ENCODE measurements around the gene MAP4K5. TPM values are rescaled to one million over a fixed set of nuclear protein-coding genes. Genes with fewer than 3 reads are reported as not detected.
"Not testable (repeated sequence)": the region's sequence is repeated elsewhere in the genome, so short reads cannot be mapped to it uniquely, and the experiment has no call there.

Gene MAP4K5
- total RNA-seq, 1 experiment from 2014 or later, result 33.1 TPM

DNA sequence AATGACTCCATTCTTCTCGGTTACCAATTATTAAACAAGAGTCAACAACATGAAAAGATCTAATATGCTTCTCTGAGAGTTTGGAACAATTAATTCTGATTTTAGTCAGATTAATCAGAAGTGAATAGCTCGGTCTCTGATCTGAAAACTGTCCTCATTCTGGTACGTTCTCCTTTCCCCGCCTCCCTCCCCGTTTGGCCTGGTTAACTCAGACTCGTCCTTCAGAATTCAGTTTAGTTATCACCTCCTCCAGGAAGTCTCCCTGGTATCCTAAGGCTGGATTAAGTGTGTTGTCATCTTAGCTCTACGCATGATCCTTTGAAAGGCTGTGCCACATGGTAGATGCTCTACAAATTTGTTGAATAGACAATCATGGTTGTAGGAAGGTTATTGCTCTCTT lies 22.2 kb downstream of the MAP4K5 start:
- H3K4me3 ChIP-seq (ENCODE audit: low read depth in 2 of 2, low read length in 2 of 2), result no peak overlapping the region
- H3K36me3 ChIP-seq (ENCODE audit: control insufficient read depth, insufficient read depth, low read length), result no peaks in the 10 kb centered on the region
- ChIA-PET POLR2A (interaction anchor here (0.7 kb wide), 1 partner anchor 116 kb away, joined by 4 read pairs; no protein-coding TSS in a partner anchor), CTCF (no interaction called here)
- DNase-seq (ENCODE audit: low read depth, low spot score) (no peak), ATAC-seq (no peak)
- H3K27ac ChIP-seq (ENCODE audit: low read length), result no peak overlapping the region
- no TSS peak for BruUV-seq (replicated peaks)
- no peaks in the 10 kb centered on the region for H3K27me3 ChIP-seq (ENCODE audit: control insufficient read depth, insufficient read depth, low read length)
- no peaks in the 10 kb centered on the region for H3K9me3 ChIP-seq (ENCODE audit: control insufficient read depth, insufficient read depth, low read depth, low read length)
- H3K4me1 ChIP-seq (ENCODE audit: control insufficient read depth, insufficient read depth, low read length), result peaks cover 3% of the 10 kb centered on the region; the same call in 1 of the 2 replicates
- in situ Hi-C loops (cut with HindIII; ENCODE audit: low pct_unique_long_range_greater_than_20kb, low sequenced_read_pairs), result no loop called here
- TF ChIP-seq POLR2AphosphoS5 (IDR thresholded peaks at IDR 0.05; ENCODE audit: low read depth, low read length), result no peak
- intact Hi-C loops (cut with micrococcal nuclease; ENCODE audit: unreplicated experiment), result no loop called here

DNA sequence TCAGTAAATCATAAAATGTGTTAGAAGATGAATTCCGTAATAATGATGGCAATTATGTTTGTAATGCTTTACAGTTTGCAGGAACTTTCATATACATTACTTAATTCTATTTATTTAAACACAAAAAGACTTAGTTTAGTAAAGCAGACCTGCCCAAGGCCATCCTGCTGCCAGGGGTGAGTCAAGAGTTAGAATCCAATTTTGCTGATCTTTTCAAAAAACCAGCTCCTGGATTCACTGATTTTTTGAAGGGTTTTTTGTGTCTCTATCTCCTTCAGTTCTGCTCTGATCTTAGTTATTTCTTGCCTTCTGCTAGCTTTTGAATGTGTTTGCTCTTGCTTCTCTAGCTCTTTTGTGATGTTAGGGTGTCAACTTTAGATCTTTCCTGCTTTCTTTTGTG lies 25.3 kb downstream of the MAP4K5 start:
- H3K4me1 ChIP-seq (ENCODE audit: control insufficient read depth, insufficient read depth, low read length); BruUV-seq (replicated peaks); H3K36me3 ChIP-seq (ENCODE audit: control insufficient read depth, insufficient read depth, low read length); H3K27me3 ChIP-seq (ENCODE audit: control insufficient read depth, insufficient read depth, low read length); H3K27ac ChIP-seq (ENCODE audit: low read length); DNase-seq (ENCODE audit: low read depth, low spot score); H3K9me3 ChIP-seq (ENCODE audit: control insufficient read depth, insufficient read depth, low read depth, low read length); intact Hi-C loops (cut with micrococcal nuclease; ENCODE audit: unreplicated experiment); H3K4me3 ChIP-seq (ENCODE audit: low read depth in 2 of 2, low read length in 2 of 2); in situ Hi-C loops (cut with HindIII; ENCODE audit: low pct_unique_long_range_greater_than_20kb, low sequenced_read_pairs); ATAC-seq; CTCF ChIA-PET: not testable (repeated sequence)
- POLR2A ChIA-PET, result interaction anchor here (0.6 kb wide), 1 partner anchor 733 kb away, joined by 3 read pairs; no protein-coding TSS in a partner anchor

DNA sequence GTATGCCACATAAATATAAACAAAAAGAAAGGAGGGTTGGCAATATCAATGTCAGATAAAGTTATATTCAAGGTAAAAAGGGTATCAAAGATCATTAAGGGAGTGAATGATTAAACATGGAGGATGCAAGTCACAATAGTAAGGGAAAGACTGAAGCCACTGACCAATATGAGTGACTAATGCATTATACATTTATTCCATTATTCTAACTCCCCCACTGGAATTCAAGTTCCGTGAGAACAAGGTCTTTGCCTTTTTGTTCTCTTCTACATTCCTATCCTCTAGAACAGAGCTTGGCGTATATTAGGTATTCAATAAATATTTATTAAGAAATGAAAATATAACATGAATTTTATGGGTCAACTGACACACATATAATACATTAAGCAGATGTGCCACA lies 30.7 kb downstream of the MAP4K5 start:
- ChIA-PET CTCF (no interaction called here), POLR2A (no interaction called here)
- no peaks in the 10 kb centered on the region for H3K27me3 ChIP-seq (ENCODE audit: control insufficient read depth, insufficient read depth, low read length)
- ATAC-seq, result no peak
- H3K4me1 ChIP-seq (ENCODE audit: control insufficient read depth, insufficient read depth, low read length), result no peaks in the 10 kb centered on the region
- BruUV-seq (replicated peaks), result no TSS peak
- H3K9me3 ChIP-seq (ENCODE audit: control insufficient read depth, insufficient read depth, low read depth, low read length), result no peaks in the 10 kb centered on the region
- intact Hi-C loops (cut with micrococcal nuclease; ENCODE audit: unreplicated experiment) (no loop called here), in situ Hi-C loops (cut with HindIII; ENCODE audit: low pct_unique_long_range_greater_than_20kb, low sequenced_read_pairs) (no loop called here)
- no peak overlapping the region for H3K4me3 ChIP-seq (ENCODE audit: low read depth in 2 of 2, low read length in 2 of 2)
- no peak overlapping the region for H3K27ac ChIP-seq (ENCODE audit: low read length)
- TF ChIP-seq, protein P1, sequence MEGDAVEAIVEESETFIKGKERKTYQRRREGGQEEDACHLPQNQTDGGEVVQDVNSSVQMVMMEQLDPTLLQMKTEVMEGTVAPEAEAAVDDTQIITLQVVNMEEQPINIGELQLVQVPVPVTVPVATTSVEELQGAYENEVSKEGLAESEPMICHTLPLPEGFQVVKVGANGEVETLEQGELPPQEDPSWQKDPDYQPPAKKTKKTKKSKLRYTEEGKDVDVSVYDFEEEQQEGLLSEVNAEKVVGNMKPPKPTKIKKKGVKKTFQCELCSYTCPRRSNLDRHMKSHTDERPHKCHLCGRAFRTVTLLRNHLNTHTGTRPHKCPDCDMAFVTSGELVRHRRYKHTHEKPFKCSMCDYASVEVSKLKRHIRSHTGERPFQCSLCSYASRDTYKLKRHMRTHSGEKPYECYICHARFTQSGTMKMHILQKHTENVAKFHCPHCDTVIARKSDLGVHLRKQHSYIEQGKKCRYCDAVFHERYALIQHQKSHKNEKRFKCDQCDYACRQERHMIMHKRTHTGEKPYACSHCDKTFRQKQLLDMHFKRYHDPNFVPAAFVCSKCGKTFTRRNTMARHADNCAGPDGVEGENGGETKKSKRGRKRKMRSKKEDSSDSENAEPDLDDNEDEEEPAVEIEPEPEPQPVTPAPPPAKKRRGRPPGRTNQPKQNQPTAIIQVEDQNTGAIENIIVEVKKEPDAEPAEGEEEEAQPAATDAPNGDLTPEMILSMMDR (IDR thresholded peaks at IDR 0.05), result no peak
- TF ChIP-seq TCF7L2 (IDR thresholded peaks at IDR 0.05; ENCODE audit: low read depth, low read length) (no peak), SIN3A (IDR thresholded peaks at IDR 0.05; ENCODE audit: borderline replicate concordance, insufficient read depth, low read depth, low read length) (no peak)
- DNase-seq (ENCODE audit: low read depth, low spot score), result no peak
- no peaks in the 10 kb centered on the region; the same call in 1 of the 2 replicates for H3K36me3 ChIP-seq (ENCODE audit: control insufficient read depth, insufficient read depth, low read length)

DNA sequence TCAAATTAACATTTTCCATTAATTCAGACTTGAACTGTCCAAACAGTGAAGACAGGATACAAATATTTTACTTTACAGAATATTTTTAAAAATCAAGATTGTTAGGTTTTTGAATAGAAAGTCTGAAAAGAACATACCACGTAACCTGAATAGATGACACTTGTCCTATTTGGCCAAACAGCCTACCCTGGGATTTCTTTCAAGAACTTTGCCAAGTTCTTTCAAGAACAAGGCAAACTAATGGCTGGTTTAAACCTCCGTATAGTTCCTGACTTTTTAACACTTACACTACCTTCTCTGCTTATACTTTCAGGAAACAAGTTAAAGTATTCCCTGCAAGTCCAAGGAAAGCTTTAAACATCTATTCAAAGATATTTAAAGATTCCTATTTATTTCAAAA lies 35.0 kb downstream of the MAP4K5 start:
- TF ChIP-seq, protein P2, sequence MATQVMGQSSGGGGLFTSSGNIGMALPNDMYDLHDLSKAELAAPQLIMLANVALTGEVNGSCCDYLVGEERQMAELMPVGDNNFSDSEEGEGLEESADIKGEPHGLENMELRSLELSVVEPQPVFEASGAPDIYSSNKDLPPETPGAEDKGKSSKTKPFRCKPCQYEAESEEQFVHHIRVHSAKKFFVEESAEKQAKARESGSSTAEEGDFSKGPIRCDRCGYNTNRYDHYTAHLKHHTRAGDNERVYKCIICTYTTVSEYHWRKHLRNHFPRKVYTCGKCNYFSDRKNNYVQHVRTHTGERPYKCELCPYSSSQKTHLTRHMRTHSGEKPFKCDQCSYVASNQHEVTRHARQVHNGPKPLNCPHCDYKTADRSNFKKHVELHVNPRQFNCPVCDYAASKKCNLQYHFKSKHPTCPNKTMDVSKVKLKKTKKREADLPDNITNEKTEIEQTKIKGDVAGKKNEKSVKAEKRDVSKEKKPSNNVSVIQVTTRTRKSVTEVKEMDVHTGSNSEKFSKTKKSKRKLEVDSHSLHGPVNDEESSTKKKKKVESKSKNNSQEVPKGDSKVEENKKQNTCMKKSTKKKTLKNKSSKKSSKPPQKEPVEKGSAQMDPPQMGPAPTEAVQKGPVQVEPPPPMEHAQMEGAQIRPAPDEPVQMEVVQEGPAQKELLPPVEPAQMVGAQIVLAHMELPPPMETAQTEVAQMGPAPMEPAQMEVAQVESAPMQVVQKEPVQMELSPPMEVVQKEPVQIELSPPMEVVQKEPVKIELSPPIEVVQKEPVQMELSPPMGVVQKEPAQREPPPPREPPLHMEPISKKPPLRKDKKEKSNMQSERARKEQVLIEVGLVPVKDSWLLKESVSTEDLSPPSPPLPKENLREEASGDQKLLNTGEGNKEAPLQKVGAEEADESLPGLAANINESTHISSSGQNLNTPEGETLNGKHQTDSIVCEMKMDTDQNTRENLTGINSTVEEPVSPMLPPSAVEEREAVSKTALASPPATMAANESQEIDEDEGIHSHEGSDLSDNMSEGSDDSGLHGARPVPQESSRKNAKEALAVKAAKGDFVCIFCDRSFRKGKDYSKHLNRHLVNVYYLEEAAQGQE (IDR thresholded peaks at IDR 0.05; ENCODE audit: insufficient read depth in 1 of 2, low read depth in 2 of 2, low read length in 1 of 2), result no peak
- no peak for TF ChIP-seq TCF7L2 (IDR thresholded peaks at IDR 0.05; ENCODE audit: low read depth, low read length)
- TF ChIP-seq SIN3A (IDR thresholded peaks at IDR 0.05; ENCODE audit: borderline replicate concordance, insufficient read depth, low read depth, low read length), result no peak
- TF ChIP-seq POLR2AphosphoS5 (IDR thresholded peaks at IDR 0.05; ENCODE audit: low read depth, low read length), result no peak
- TF ChIP-seq, protein P1 (IDR thresholded peaks at IDR 0.05), result no peak
- CTCF ChIA-PET, result no interaction called here
- intact Hi-C loops (cut with micrococcal nuclease; ENCODE audit: unreplicated experiment) (no loop called here), in situ Hi-C loops (cut with HindIII; ENCODE audit: low pct_unique_long_range_greater_than_20kb, low sequenced_read_pairs) (no loop called here)
- Histone ChIP-seq H3K4me3 (ENCODE audit: low read depth in 2 of 2, low read length in 2 of 2) (no peak overlapping the region), H3K4me1 (ENCODE audit: control insufficient read depth, insufficient read depth, low read length) (no peaks in the 10 kb centered on the region), H3K36me3 (ENCODE audit: control insufficient read depth, insufficient read depth, low read length) (no peaks in the 10 kb centered on the region; the same call in 1 of the 2 replicates), H3K27ac (ENCODE audit: low read length) (no peak overlapping the region), H3K27me3 (ENCODE audit: control insufficient read depth, insufficient read depth, low read length) (no peaks in the 10 kb centered on the region), H3K9me3 (ENCODE audit: control insufficient read depth, insufficient read depth, low read depth, low read length) (no peaks in the 10 kb centered on the region)
- ATAC-seq (no peak), DNase-seq (ENCODE audit: low read depth, low spot score) (no peak)
- POLR2A ChIA-PET, result no interaction called here
- BruUV-seq (replicated peaks), result no TSS peak

Data from Panc1 (cell line).